GM23248 (cell line): ENCODE data around the gene SOSTDC1. TPM values are rescaled to one million over a fixed set of nuclear protein-coding genes. Genes with fewer than 3 reads are reported as not detected.

Experiments used
- DNase-seq: peaks from one replicate; pipeline ENCODE4 v3.0.0-alpha.2; 2015
- H2AFZ ChIP-seq: fragments of 200-600 bp; sonication (generic); 2 replicates; pipeline ENCODE4 v1.6.1; 2016; ENCODE audit warnings: antibody characterized with exemption
- H3F3A ChIP-seq: fragments of 200-600 bp; sonication (generic); 2 replicates; pipeline ENCODE4 v1.6.1; 2016; ENCODE audit warnings: mild to moderate bottlenecking, antibody characterized with exemption, mixed run types; ENCODE audit not compliant: insufficient read depth
- H3K27ac ChIP-seq: fragments of 200-600 bp; sonication (generic); 2 replicates; pipeline ENCODE4 v1.5.1; 2016; ENCODE audit warnings: mild to moderate bottlenecking
- H3K27me3 ChIP-seq: fragments of 200-600 bp; sonication (generic); replicated peaks from 2 replicates; pipeline ENCODE4 v1.6.1; 2016; ENCODE audit warnings: mild to moderate bottlenecking; ENCODE audit not compliant: insufficient read depth
- H3K36me3 ChIP-seq: fragments of 200-600 bp; sonication (generic); 2 replicates; pipeline ENCODE4 v1.6.1; 2016; ENCODE audit warnings: low read depth, mild to moderate bottlenecking
- H3K4me1 ChIP-seq: fragments of 200-600 bp; sonication (generic); 2 replicates; pipeline ENCODE4 v1.6.1; 2016; ENCODE audit warnings: mild to moderate bottlenecking; ENCODE audit not compliant: insufficient read depth
- H3K4me2 ChIP-seq: fragments of 200-600 bp; sonication (generic); one replicate; pipeline ENCODE4 v1.6.1; 2016; ENCODE audit warnings: mild to moderate bottlenecking; ENCODE audit not compliant: unreplicated experiment
- H3K4me3 ChIP-seq: fragments of 200-600 bp; sonication (generic); 2 replicates; pipeline ENCODE4 v1.5.1; 2016; ENCODE audit warnings: mild to moderate bottlenecking
- H3K79me2 ChIP-seq: fragments of 200-600 bp; sonication (generic); 2 replicates; pipeline ENCODE4 v1.6.1; 2016; ENCODE audit warnings: mild to moderate bottlenecking; ENCODE audit not compliant: insufficient read depth
- H3K9ac ChIP-seq: fragments of 200-600 bp; sonication (generic); 2 replicates; pipeline ENCODE4 v1.6.1; 2016; ENCODE audit warnings: mild to moderate bottlenecking
- H3K9me2 ChIP-seq: fragments of 200-600 bp; sonication (generic); 2 replicates; pipeline ENCODE4 v1.6.1; 2016; ENCODE audit warnings: mixed run types, mild to moderate bottlenecking, moderate library complexity; ENCODE audit not compliant: insufficient read depth
- H3K9me3 ChIP-seq: fragments of 200-600 bp; sonication (generic); one replicate; pipeline ENCODE4 v1.6.1; 2017; ENCODE audit warnings: low read depth
- H4K20me1 ChIP-seq: fragments of 200-600 bp; sonication (generic); 2 replicates; pipeline ENCODE4 v1.6.0; 2016; ENCODE audit not compliant: insufficient read depth
- EZH2 ChIP-seq: fragments of 200-600 bp; sonication (generic); IDR thresholded peaks from 2 replicates; pipeline ENCODE4 v1.6.1; 2018; ENCODE audit warnings: antibody characterized with exemption, mild to moderate bottlenecking; ENCODE audit not compliant: insufficient read depth, poor library complexity, severe bottlenecking
- EZH2phosphoT487 ChIP-seq: fragments of 200-600 bp; sonication (generic); IDR thresholded peaks from 2 replicates; pipeline ENCODE4 v1.6.1; 2018; ENCODE audit warnings: antibody characterized with exemption, moderate library complexity, mild to moderate bottlenecking, low read depth; ENCODE audit not compliant: insufficient read depth
- WGBS, 2 experiments: methylation state at CpG; one replicate each; pipeline ENCODE4 v1.1.6; 2015 to 2017; ENCODE audit warnings: low lambda C conversion rate in 2 of 2, low coverage in 1 of 2; ENCODE audit errors: missing lambda C conversion rate in 2 of 2; 5-methylcytosine and 5-hydroxymethylcytosine counted together
- in situ Hi-C: fragments of 300-500 bp; cut with MboI; formaldehyde crosslinking; loops from 2 replicates; pipeline ENCODE4 v1.15.0; 2020
- polyA plus RNA-seq: library from polyadenylated mRNA; unstranded; fragments of >200 nt; fragmentation: Nextera tagmentation; extraction: Ambion mirVana; gene quantifications from 2 replicates; pipeline ENCODE4 v1.2.1, GENCODE V29; 2016
- total RNA-seq: library from RNA; depleted of rRNA; stranded (reverse); fragments of >200 nt; shearing (Covaris generic); gene quantifications from 2 replicates; pipeline ENCODE4 v1.2.3, GENCODE V29; 2014

The SOSTDC1 gene
- total and polyA plus RNA-seq, 2 experiments from 2014 or later: not detected

GRCh38 chr7:16428672-16429071 is 36.9 kb downstream of the SOSTDC1 start:
- no peaks in the 10 kb centered on the region for H3K9me2 ChIP-seq
- no peak overlapping the region for H2AFZ ChIP-seq
- H3K36me3 ChIP-seq: no peaks in the 10 kb centered on the region
- H3K4me2 ChIP-seq: peak overlapping the region; percentile 22
- H3K27me3 ChIP-seq: no peaks in the 10 kb centered on the region
- in situ Hi-C loops: no loop called here
- DNase-seq: peak; percentile 72
- peaks cover 15% of the 10 kb centered on the region for H3F3A ChIP-seq
- WGBS, 2 experiments: 12% methylated on average over 2 of the region's 2 CpGs
- H3K4me3 ChIP-seq: peak overlapping the region; percentile 17; the same call in 1 of the 2 replicates
- H3K9me3 ChIP-seq: no peaks in the 10 kb centered on the region
- peaks cover 22% of the 10 kb centered on the region for H3K4me1 ChIP-seq
- H3K9ac ChIP-seq: no peak overlapping the region
- no peaks in the 10 kb centered on the region for H3K79me2 ChIP-seq
- no peaks in the 10 kb centered on the region for H4K20me1 ChIP-seq
- no peak overlapping the region for H3K27ac ChIP-seq
- TF ChIP-seq EZH2phosphoT487 (no peak), EZH2 (no peak)

- Histone ChIP-seq H3K9me2 (no peaks in the 10 kb centered on the region), H3K27ac (no peak overlapping the region), H4K20me1 (no peaks in the 10 kb centered on the region), H3K79me2 (no peaks in the 10 kb centered on the region), H3K9ac (no peak overlapping the region), H2AFZ (no peak overlapping the region), H3K4me1 (peaks cover 22% of the 10 kb centered on the region), H3K36me3 (no peaks in the 10 kb centered on the region), H3F3A (peaks cover 15% of the 10 kb centered on the region), H3K27me3 (no peaks in the 10 kb centered on the region), H3K4me3 (peak overlapping the region; percentile 17; the same call in 1 of the 2 replicates), H3K4me2 (peak overlapping the region; percentile 22), H3K9me3 (no peaks in the 10 kb centered on the region)
- DNase-seq: no peak
- in situ Hi-C loops: no loop called here
- no peak for TF ChIP-seq EZH2
- TF ChIP-seq EZH2phosphoT487: no peak
Measured at GRCh38 chr7:16428182-16428581, 37.4 kb downstream of the SOSTDC1 start.

- no peak overlapping the region for H3K4me3 ChIP-seq
- H3K36me3 ChIP-seq: no peaks in the 10 kb centered on the region
- no peak overlapping the region for H3K9ac ChIP-seq
- peaks cover 22% of the 10 kb centered on the region for H3F3A ChIP-seq
- no peaks in the 10 kb centered on the region for H3K27me3 ChIP-seq
- 79 to 96% methylated on average over 1 of the region's 1 CpG for WGBS, 2 experiments
- no peak overlapping the region for H2AFZ ChIP-seq
- H3K79me2 ChIP-seq: no peaks in the 10 kb centered on the region
- H3K27ac ChIP-seq: no peak overlapping the region
- H3K4me2 ChIP-seq: no peak overlapping the region
- no peaks in the 10 kb centered on the region for H3K9me3 ChIP-seq
- no peaks in the 10 kb centered on the region for H4K20me1 ChIP-seq
- TF ChIP-seq EZH2 (no peak), EZH2phosphoT487 (no peak)
- DNase-seq: no peak
- H3K9me2 ChIP-seq: no peaks in the 10 kb centered on the region
- H3K4me1 ChIP-seq: peaks cover 32% of the 10 kb centered on the region
- in situ Hi-C loops: no loop called here
Measured at GRCh38 chr7:16423761-16424160, 41.8 kb downstream of the SOSTDC1 start.

- H3K4me1 ChIP-seq: peaks cover 28% of the 10 kb centered on the region
- H4K20me1 ChIP-seq: no peaks in the 10 kb centered on the region
- H2AFZ ChIP-seq: no peak overlapping the region
- TF ChIP-seq EZH2 (no peak), EZH2phosphoT487 (no peak)
- H3K27me3 ChIP-seq: no peaks in the 10 kb centered on the region
- no peak for DNase-seq
- WGBS, 2 experiments: 99 to 100% methylated on average over 3 of the region's 3 CpGs
- H3K4me3 ChIP-seq: no peak overlapping the region
- H3K9me3 ChIP-seq: no peaks in the 10 kb centered on the region
- H3K27ac ChIP-seq: no peak overlapping the region
- peaks cover 15% of the 10 kb centered on the region for H3F3A ChIP-seq
- no peaks in the 10 kb centered on the region for H3K79me2 ChIP-seq
- H3K4me2 ChIP-seq: no peak overlapping the region
- no peaks in the 10 kb centered on the region for H3K9me2 ChIP-seq
- no peaks in the 10 kb centered on the region for H3K36me3 ChIP-seq
- no peak overlapping the region for H3K9ac ChIP-seq
- in situ Hi-C loops: no loop called here
Measured at GRCh38 chr7:16422917-16423316, 42.6 kb downstream of the SOSTDC1 start.

GRCh38 chr7:16422103-16422435 is 43.5 kb downstream of the SOSTDC1 start:
- no peaks in the 10 kb centered on the region for H3K79me2 ChIP-seq
- peak overlapping the region; percentile 79 for H3K4me3 ChIP-seq
- H3K27ac ChIP-seq: peak overlapping the region; percentile 97
- peak overlapping the region; percentile 92 for H3K9ac ChIP-seq
- no peaks in the 10 kb centered on the region for H3K36me3 ChIP-seq
- 9 to 24% methylated on average over 1 of the region's 1 CpG for WGBS, 2 experiments
- no peaks in the 10 kb centered on the region for H3K9me2 ChIP-seq
- TF ChIP-seq EZH2 (no peak), EZH2phosphoT487 (no peak)
- H3K4me1 ChIP-seq: peaks cover 35% of the 10 kb centered on the region
- no peaks in the 10 kb centered on the region for H3K9me3 ChIP-seq
- H3F3A ChIP-seq: peaks cover 24% of the 10 kb centered on the region
- H3K27me3 ChIP-seq: no peaks in the 10 kb centered on the region
- H2AFZ ChIP-seq: peak overlapping the region; percentile 98
- H4K20me1 ChIP-seq: no peaks in the 10 kb centered on the region
- in situ Hi-C loops: no loop called here
- DNase-seq: peak; percentile 34
- H3K4me2 ChIP-seq: peak overlapping the region; percentile 95
